K562 (cell line): ENCODE results near the gene IGF1R. TPM values are rescaled to one million over a fixed set of nuclear protein-coding genes. Genes with fewer than 3 reads are reported as not detected.

Source experiments
- ATAC-seq: fragments of 200-7000 bp; cut with Tn5 transposase; 3 replicates; pipeline ENCODE4 v1.9.1; 2020; ENCODE audit warnings: moderate library complexity
- BruUV-seq: library from RNA; stranded (reverse); fragments of 400-500 nt; replicated peaks from 2 replicates; lab custom pipeline; 2021; lab: Mats Ljungman, UMichigan
- CTCF ChIA-PET: fragments of 300-600 bp; formaldehyde crosslinking; extraction: SDS; loops from one replicate; lab custom pipeline; 2021; ENCODE audit warnings: low intra/inter-chr PET ratio; lab: Yijun Ruan, JAX
- POLR2A ChIA-PET: fragments of 300-600, 350-650 bp; sonication (Branson Sonifier 250); formaldehyde crosslinking; extraction: SDS; loops from one replicate; lab custom pipeline; 2021; ENCODE audit warnings: antibody characterized with exemption, inconsistent platforms; lab: Yijun Ruan, JAX
- DNase-seq, 4 experiments: peaks; one replicate each; pipeline versions ENCODE4 v3.0.0 to v3.0.0-alpha.2; 2011 to 2018; ENCODE audit warnings: low spot score in 3 of 4, mixed read lengths in 3 of 4; ENCODE audit errors: extremely low read depth in 1 of 4
- FAIRE-seq: peaks from 2 replicates; lab custom pipeline; 2011; peaks lifted over from hg19 to GRCh38; lab: Jason Lieb, UNC
- H2AFZ ChIP-seq: 2 replicates; pipeline ENCODE4 v1.6.0; 2011; ENCODE audit warnings: low read depth, low read length, control low read depth, inconsistent platforms
- H3K27ac ChIP-seq: fragments of 200-600 bp; 3 replicates; pipeline ENCODE4 v1.8.0; 2011; ENCODE audit warnings: low read depth, mild to moderate bottlenecking, control low read depth, inconsistent platforms, low read length, moderate library complexity, mixed read lengths; ENCODE audit errors: extremely low read depth
- H3K27me3 ChIP-seq, 2 experiments: fragments of 300-600 bp in 1 of 2; 2 replicates in 1 of 2; 3 replicates in 1 of 2; pipeline versions ENCODE4 v1.6.0 to v1.8.0; 2011; ENCODE audit warnings: inconsistent platforms in 2 of 2, low read length in 2 of 2, mild to moderate bottlenecking in 1 of 2, mixed read lengths in 1 of 2, moderate library complexity in 1 of 2; ENCODE audit not compliant: control insufficient read depth in 2 of 2, insufficient read depth in 2 of 2
- H3K36me3 ChIP-seq: fragments of 300-600 bp; 3 replicates; pipeline ENCODE4 v1.8.0; 2011; ENCODE audit warnings: mild to moderate bottlenecking, low read length, inconsistent platforms; ENCODE audit not compliant: control insufficient read depth, insufficient read depth
- H3K4me1 ChIP-seq, 2 experiments: fragments of 200-600 bp in 1 of 2; replicated peaks in 1 of 2; 2 replicates in 1 of 2; 3 replicates in 1 of 2; pipeline versions ENCODE4 v1.5.1 to v1.8.0; 2011; ENCODE audit warnings: inconsistent platforms in 2 of 2, low read length in 2 of 2, mild to moderate bottlenecking in 1 of 2, mixed read lengths in 1 of 2, moderate library complexity in 1 of 2; ENCODE audit not compliant: control insufficient read depth in 2 of 2, insufficient read depth in 2 of 2
- H3K4me2 ChIP-seq: 2 replicates; pipeline ENCODE4 v1.6.1; 2011; ENCODE audit warnings: low read length, control low read depth, inconsistent platforms, mixed read lengths; ENCODE audit not compliant: insufficient read depth
- H3K4me3 ChIP-seq: fragments of 200-600 bp; sonication (generic), shearing (Covaris generic); 2 replicates; pipeline ENCODE4 v1.5.1; 2016; ENCODE audit warnings: control low read depth, inconsistent platforms
- H3K79me2 ChIP-seq: fragments of 200-600 bp; 3 replicates; pipeline ENCODE4 v1.8.0; 2011; ENCODE audit warnings: low read length, inconsistent platforms; ENCODE audit not compliant: control insufficient read depth, insufficient read depth
- H3K9ac ChIP-seq, 2 experiments: 2 replicates each; pipeline versions ENCODE4 v1.6.0 to v1.6.1; 2011; ENCODE audit warnings: low read depth in 2 of 2, low read length in 2 of 2, control low read depth in 1 of 2, inconsistent platforms in 1 of 2, mild to moderate bottlenecking in 1 of 2, mixed read lengths in 1 of 2; ENCODE audit not compliant: insufficient read depth in 1 of 2
- H3K9me1 ChIP-seq: one replicate; pipeline ENCODE4 v1.6.0; 2011; ENCODE audit warnings: inconsistent platforms, mild to moderate bottlenecking, low read length, moderate library complexity; ENCODE audit not compliant: control insufficient read depth, insufficient read depth
- H3K9me3 ChIP-seq: replicated peaks from 2 replicates; pipeline ENCODE4 v1.5.1; 2011; ENCODE audit warnings: low read depth, low read length, inconsistent platforms; ENCODE audit not compliant: control insufficient read depth, insufficient read depth
- H4K20me1 ChIP-seq: replicated peaks from 2 replicates; pipeline ENCODE4 v1.6.1; 2011; ENCODE audit warnings: low read length, inconsistent platforms, mixed read lengths; ENCODE audit not compliant: control insufficient read depth, insufficient read depth
- C11orf30 ChIP-seq: fragments of 450-650 bp; IDR thresholded peaks from 2 replicates; pipeline ENCODE4 v1.6.1; 2016; ENCODE audit warnings: low read depth, mild to moderate bottlenecking
- CREBBP ChIP-seq: IDR thresholded peaks from one replicate; pipeline ENCODE4 v1.6.1; 2012; ENCODE audit warnings: low read depth, mild to moderate bottlenecking, control low read depth, inconsistent platforms, low read length
- ETV6 ChIP-seq, 3 experiments: fragments of 150-350 bp in 1 of 3; sonication (generic) in 1 of 3; formaldehyde crosslinking in 1 of 3; IDR thresholded peaks; 2 replicates each; pipeline versions ENCODE4 v1.6.1 to v1.8.0; 2014 to 2022; ENCODE audit warnings: borderline replicate concordance in 2 of 3, low read depth in 2 of 3, antibody characterized with exemption in 1 of 3, low read length in 1 of 3, mild to moderate bottlenecking in 1 of 3, missing genetic modification reagents in 1 of 3
- MAFG ChIP-seq: fragments of 450-650 bp; conservative IDR thresholded peaks from 2 replicates; pipeline ENCODE4 v1.6.1; 2016; ENCODE audit warnings: missing genetic modification characterization, missing compliant biosample characterization
- SAFB2 ChIP-seq: fragments of 200-400 bp; formaldehyde crosslinking; IDR thresholded peaks from 2 replicates; pipeline ENCODE4 v1.6.1; 2018; ENCODE audit warnings: borderline replicate concordance, low read length, low read depth, moderate library complexity; ENCODE audit not compliant: severe bottlenecking
- SIRT6 ChIP-seq: IDR thresholded peaks from one replicate; pipeline ENCODE4 v1.6.1; 2012; ENCODE audit warnings: low read depth, mild to moderate bottlenecking, control low read depth, inconsistent platforms, low read length, moderate library complexity
- SMC3 ChIP-seq: conservative IDR thresholded peaks from 2 replicates; pipeline ENCODE4 v1.6.1; 2011; ENCODE audit warnings: low read depth, low read length, improper control_type of control experiment; ENCODE audit not compliant: insufficient read depth
- ZKSCAN3 ChIP-seq: fragments of 250-450 bp; sonication (Bioruptor Pico); IDR thresholded peaks from 2 replicates; pipeline ENCODE4 v1.4.0; 2020
- ZNF79 ChIP-seq: fragments of 250-450 bp; sonication (Bioruptor Pico); IDR thresholded peaks from 2 replicates; pipeline ENCODE4 v1.4.0; 2020; ENCODE audit warnings: low read depth, mild to moderate bottlenecking, moderate library complexity
- WGBS: fragments of 100-300 bp; shearing (Covaris generic); methylation state at CpG from one replicate; pipeline ENCODE4 v1.1.6; 2016; ENCODE audit warnings: low coverage, mixed read lengths; ENCODE audit not compliant: insufficient coverage; ENCODE audit errors: missing lambda C conversion rate; 5-methylcytosine and 5-hydroxymethylcytosine counted together
- in situ Hi-C: fragments of 300-500 bp; cut with MboI; formaldehyde crosslinking; loops from 4 replicates; pipeline ENCODE4 v1.15.0; 2018; ENCODE audit warnings: inconsistent platforms, mixed read lengths
- intact Hi-C: fragments of 100-400 bp; cut with micrococcal nuclease; formaldehyde crosslinking; loops from 2 replicates; pipeline ENCODE4 v1.14.2; 2022
- polyA plus RNA-seq, 8 experiments: library from polyadenylated mRNA; depleted of rRNA in 4 of 8; stranded (reverse) in 5 of 8; unstranded in 3 of 8; fragments of >200 nt; fragmentation: Nextera tagmentation in 2 of 8; fragmentation: Illumina TruSeq in 1 of 8; extraction: Ambion mirVana in 2 of 8; extraction: Trizol in 1 of 8; gene quantifications; 2 replicates each; pipeline versions ENCODE4 v1.2.1 to v1.2.3, GENCODE V29; 2011 to 2014; ENCODE audit warnings: inconsistent platforms in 1 of 8, missing spikeins in 1 of 8
- total RNA-seq, 7 experiments: library from RNA; depleted of rRNA in 6 of 7; stranded (reverse); fragments of >200 nt in 6 of 7; fragmentation: Illumina TruSeq in 2 of 7; extraction: Trizol in 2 of 7; gene quantifications; 2 replicates each; pipeline versions ENCODE4 v1.2.1 to v1.2.3, GENCODE V29; 2011 to 2021; ENCODE audit warnings: low replicate concordance in 1 of 7
- TF ChIP-seq, protein P1 (sequence below): fragments of 450-650 bp; formaldehyde crosslinking; IDR thresholded peaks from 2 replicates; pipeline ENCODE4 v1.4.0; 2020; ENCODE audit warnings: mild to moderate bottlenecking, moderate library complexity
- TF ChIP-seq, protein P2 (sequence below): fragments of 250-450 bp; sonication (Bioruptor Pico); IDR thresholded peaks from 2 replicates; pipeline ENCODE4 v1.4.0; 2020; ENCODE audit warnings: mild to moderate bottlenecking, moderate library complexity

Gene IGF1R
- total and polyA plus RNA-seq, 9 of the 15 experiments (the other 6 are each of a cell fraction or from before 2014, with no cell fraction given), result 0.35 to 8.0 (median 1.6) TPM

DNA sequence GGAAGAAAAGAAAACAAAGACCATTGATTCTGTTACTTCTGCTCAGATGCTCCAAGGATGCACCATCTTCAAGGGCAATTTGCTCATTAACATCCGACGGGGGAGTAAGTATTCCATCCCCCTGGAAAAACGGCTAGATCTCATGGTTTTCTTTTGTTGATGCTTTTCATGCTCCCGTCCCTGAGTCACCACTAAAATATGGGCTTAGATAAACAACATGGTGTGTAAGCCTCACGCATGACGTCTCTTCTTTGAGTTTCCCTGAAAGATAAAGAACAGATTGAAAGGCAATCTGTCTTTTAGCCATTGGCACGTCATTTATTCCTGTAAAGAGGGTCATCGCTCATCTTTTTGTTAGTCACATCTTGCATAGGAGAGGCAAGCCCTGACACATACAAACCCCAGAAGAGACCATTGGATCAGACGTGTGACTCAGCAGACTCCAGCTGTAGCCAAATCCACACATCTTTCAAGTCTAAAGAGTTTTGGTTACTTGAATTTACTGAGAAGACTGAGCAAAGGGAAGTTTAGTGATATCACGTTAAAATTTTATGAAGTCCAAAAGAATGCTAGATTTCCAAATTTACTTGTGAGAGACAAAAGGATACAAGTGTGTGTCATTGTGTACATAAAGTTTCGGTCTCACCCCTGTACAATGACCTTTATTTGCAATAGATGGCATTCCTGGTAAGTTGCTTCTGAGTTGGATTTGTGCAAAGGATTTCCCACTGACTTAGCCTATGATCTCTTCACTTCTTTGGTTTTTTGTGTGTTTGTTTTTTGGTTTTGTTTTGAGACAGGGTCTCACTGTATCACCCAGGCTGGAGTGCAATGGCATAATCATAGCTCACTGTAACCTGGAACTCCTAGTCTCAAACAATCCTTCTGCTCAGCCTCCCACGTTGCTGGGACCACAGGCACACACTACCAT is 248.7 kb downstream of the IGF1R start:
- no peak overlapping the region for H2AFZ ChIP-seq
- no peaks in the 10 kb centered on the region for H4K20me1 ChIP-seq
- ChIA-PET POLR2A (no interaction called here), CTCF (no interaction called here)
- FAIRE-seq, result no peak
- no peaks in the 10 kb centered on the region for H3K79me2 ChIP-seq
- no peak overlapping the region for H3K9ac ChIP-seq
- in situ Hi-C loops, result no loop called here
- H3K27me3 ChIP-seq, result peaks cover 9 to 24% of the 10 kb centered on the region in 2 experiments
- H3K9me3 ChIP-seq, result no peaks in the 10 kb centered on the region
- DNase-seq, result peak in 2 of 4 experiments; percentile 21 to 27
- ATAC-seq, result no peak
- H3K4me2 ChIP-seq, result no peak overlapping the region
- H3K4me1 ChIP-seq, result no peaks in the 10 kb centered on the region; a peak in 1 of 5 replicates
- 2% methylated on average over 12 of the region's 12 CpGs for WGBS
- no peaks in the 10 kb centered on the region for H3K36me3 ChIP-seq
- no TSS peak for BruUV-seq
- intact Hi-C loops, result loop anchor here (10.0 kb wide), 1 partner anchor 158 kb away; no protein-coding TSS in a partner anchor
- H3K4me3 ChIP-seq, result no peak overlapping the region
- no peak overlapping the region for H3K27ac ChIP-seq
- no peaks in the 10 kb centered on the region for H3K9me1 ChIP-seq
- TF ChIP-seq SIRT6 (no peak), MAFG (tag) (peak; percentile 63; the same call in 1 of the 2 replicates), ETV6 (IDR thresholded peaks at IDR 0.05; ENCODE audit: borderline replicate concordance in 1 of 2, low read depth in 2 of 2, low read length in 1 of 2) (no peak), ETV6 (CRISPR knock-in tag; IDR thresholded peaks at IDR 0.05; ENCODE audit: borderline replicate concordance) (no peak), SMC3 (no peak), CREBBP (no peak), ZKSCAN3 (CRISPR knock-in tag) (no peak), ZNF79 (CRISPR knock-in tag) (no peak), SAFB2 (no peak), C11orf30 (no peak)
- TF ChIP-seq, protein P1, sequence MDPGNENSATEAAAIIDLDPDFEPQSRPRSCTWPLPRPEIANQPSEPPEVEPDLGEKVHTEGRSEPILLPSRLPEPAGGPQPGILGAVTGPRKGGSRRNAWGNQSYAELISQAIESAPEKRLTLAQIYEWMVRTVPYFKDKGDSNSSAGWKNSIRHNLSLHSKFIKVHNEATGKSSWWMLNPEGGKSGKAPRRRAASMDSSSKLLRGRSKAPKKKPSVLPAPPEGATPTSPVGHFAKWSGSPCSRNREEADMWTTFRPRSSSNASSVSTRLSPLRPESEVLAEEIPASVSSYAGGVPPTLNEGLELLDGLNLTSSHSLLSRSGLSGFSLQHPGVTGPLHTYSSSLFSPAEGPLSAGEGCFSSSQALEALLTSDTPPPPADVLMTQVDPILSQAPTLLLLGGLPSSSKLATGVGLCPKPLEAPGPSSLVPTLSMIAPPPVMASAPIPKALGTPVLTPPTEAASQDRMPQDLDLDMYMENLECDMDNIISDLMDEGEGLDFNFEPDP (CRISPR knock-in tag), result no peak
- TF ChIP-seq, protein P2, sequence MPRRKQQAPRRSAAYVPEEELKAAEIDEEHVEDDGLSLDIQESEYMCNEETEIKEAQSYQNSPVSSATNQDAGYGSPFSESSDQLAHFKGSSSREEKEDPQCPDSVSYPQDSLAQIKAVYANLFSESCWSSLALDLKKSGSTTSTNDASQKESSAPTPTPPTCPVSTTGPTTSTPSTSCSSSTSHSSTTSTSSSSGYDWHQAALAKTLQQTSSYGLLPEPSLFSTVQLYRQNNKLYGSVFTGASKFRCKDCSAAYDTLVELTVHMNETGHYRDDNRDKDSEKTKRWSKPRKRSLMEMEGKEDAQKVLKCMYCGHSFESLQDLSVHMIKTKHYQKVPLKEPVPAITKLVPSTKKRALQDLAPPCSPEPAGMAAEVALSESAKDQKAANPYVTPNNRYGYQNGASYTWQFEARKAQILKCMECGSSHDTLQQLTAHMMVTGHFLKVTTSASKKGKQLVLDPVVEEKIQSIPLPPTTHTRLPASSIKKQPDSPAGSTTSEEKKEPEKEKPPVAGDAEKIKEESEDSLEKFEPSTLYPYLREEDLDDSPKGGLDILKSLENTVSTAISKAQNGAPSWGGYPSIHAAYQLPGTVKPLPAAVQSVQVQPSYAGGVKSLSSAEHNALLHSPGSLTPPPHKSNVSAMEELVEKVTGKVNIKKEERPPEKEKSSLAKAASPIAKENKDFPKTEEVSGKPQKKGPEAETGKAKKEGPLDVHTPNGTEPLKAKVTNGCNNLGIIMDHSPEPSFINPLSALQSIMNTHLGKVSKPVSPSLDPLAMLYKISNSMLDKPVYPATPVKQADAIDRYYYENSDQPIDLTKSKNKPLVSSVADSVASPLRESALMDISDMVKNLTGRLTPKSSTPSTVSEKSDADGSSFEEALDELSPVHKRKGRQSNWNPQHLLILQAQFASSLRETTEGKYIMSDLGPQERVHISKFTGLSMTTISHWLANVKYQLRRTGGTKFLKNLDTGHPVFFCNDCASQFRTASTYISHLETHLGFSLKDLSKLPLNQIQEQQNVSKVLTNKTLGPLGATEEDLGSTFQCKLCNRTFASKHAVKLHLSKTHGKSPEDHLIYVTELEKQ (CRISPR knock-in tag), result no peak
